HCT116 (cell line): ENCODE results near the gene CREB3.

Source experiments
- TF ChIP-seq, protein P1 (sequence below): IDR thresholded peaks from 2 replicates; pipeline ENCODE4 v1.6.1; 2012
- TF ChIP-seq, protein P2 (sequence below), 3 experiments: fragments of 200-600 bp in 1 of 3; sonication (generic) in 1 of 3; IDR thresholded peaks in 2 of 3; conservative IDR thresholded peaks in 1 of 3; 2 replicates each; pipeline ENCODE4 v1.5.1; 2012 to 2017; ENCODE audit warnings: low read depth in 2 of 3, low read length in 2 of 3, antibody characterized with exemption in 1 of 3, borderline replicate concordance in 1 of 3, control low read depth in 1 of 3, mild to moderate bottlenecking in 1 of 3, mixed read lengths in 1 of 3, mixed run types in 1 of 3, moderate library complexity in 1 of 3; ENCODE audit not compliant: insufficient read depth in 1 of 3

DNA sequence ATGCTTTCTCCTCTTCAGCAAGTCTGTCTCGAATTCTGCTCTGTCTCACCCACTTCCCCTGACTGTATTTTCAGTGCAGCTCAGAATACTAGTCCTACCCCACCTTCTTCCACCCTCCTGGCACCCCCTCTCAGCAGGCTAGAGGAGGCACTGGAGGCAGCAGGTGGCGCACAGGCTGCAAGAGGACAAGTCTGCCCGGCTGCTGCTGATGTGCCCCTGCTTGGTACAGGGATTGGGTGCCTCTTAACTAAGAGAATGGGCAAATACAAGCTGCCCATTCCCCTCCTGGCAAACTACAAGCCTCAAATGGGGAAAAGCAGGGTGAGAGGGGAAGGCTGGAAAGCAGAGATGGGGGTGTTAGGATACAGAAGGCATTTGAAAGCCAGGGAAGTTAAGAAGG is 5.5 kb upstream of the CREB3 start:
- TF ChIP-seq, protein P1, sequence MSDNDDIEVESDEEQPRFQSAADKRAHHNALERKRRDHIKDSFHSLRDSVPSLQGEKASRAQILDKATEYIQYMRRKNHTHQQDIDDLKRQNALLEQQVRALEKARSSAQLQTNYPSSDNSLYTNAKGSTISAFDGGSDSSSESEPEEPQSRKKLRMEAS: no peak
- TF ChIP-seq, protein P2, sequence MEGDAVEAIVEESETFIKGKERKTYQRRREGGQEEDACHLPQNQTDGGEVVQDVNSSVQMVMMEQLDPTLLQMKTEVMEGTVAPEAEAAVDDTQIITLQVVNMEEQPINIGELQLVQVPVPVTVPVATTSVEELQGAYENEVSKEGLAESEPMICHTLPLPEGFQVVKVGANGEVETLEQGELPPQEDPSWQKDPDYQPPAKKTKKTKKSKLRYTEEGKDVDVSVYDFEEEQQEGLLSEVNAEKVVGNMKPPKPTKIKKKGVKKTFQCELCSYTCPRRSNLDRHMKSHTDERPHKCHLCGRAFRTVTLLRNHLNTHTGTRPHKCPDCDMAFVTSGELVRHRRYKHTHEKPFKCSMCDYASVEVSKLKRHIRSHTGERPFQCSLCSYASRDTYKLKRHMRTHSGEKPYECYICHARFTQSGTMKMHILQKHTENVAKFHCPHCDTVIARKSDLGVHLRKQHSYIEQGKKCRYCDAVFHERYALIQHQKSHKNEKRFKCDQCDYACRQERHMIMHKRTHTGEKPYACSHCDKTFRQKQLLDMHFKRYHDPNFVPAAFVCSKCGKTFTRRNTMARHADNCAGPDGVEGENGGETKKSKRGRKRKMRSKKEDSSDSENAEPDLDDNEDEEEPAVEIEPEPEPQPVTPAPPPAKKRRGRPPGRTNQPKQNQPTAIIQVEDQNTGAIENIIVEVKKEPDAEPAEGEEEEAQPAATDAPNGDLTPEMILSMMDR (IDR thresholded peaks at IDR 0.05 in 2 of 3, conservative IDR thresholded peaks at IDR 0.05 in 1 of 3; ENCODE audit: borderline replicate concordance in 1 of 3, insufficient read depth in 1 of 3, low read depth in 2 of 3, low read length in 2 of 3): no peak
